Stomach (tissue), 4 donors: ENCODE measurements around the gene NOBOX.

Experiments used
- EP300 ChIP-seq: sonication (generic); formaldehyde crosslinking; IDR thresholded peaks from one replicate; pipeline ENCODE4 v1.6.1; 2017; ENCODE audit warnings: antibody characterized with exemption
- POLR2A ChIP-seq, 4 donors: fragments of 450-650 bp; IDR thresholded peaks; one replicate each; pipeline ENCODE4 v1.6.1; 2016; ENCODE audit warnings: antibody characterized with exemption in 4 of 4, control low read depth in 2 of 4, mild to moderate bottlenecking in 1 of 4, moderate library complexity in 1 of 4
- TF ChIP-seq, protein P1 (sequence below), 7 experiments: fragments of 450-650 bp in 4 of 7; fragments of 200-600 bp in 3 of 7; sonication (generic) in 3 of 7; IDR thresholded peaks; one replicate each; pipeline ENCODE4 v1.5.1; 2016 to 2019; ENCODE audit warnings: antibody characterized with exemption in 7 of 7, control low read depth in 2 of 7, mild to moderate bottlenecking in 1 of 7

DNA sequence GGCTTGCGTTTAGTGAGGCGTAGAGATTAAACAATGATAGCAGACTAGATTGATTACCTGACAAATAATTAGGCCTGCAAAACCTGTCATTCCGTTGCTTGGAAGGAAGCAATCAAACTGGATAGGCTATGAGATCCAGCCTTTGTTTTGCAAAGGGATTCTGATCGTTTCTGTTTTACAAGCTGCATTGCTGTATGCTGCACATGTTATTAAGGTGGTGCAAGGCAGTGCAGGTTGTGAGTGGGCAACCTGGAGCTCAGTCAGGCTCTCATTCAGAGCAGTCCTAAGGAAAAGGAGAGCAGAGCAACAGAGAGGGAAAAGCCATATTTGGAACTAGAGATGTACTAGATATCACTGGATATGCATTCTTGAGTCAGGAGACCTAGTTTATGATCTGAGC, 6.9 kb upstream of the NOBOX start:
- TF ChIP-seq, protein P1, sequence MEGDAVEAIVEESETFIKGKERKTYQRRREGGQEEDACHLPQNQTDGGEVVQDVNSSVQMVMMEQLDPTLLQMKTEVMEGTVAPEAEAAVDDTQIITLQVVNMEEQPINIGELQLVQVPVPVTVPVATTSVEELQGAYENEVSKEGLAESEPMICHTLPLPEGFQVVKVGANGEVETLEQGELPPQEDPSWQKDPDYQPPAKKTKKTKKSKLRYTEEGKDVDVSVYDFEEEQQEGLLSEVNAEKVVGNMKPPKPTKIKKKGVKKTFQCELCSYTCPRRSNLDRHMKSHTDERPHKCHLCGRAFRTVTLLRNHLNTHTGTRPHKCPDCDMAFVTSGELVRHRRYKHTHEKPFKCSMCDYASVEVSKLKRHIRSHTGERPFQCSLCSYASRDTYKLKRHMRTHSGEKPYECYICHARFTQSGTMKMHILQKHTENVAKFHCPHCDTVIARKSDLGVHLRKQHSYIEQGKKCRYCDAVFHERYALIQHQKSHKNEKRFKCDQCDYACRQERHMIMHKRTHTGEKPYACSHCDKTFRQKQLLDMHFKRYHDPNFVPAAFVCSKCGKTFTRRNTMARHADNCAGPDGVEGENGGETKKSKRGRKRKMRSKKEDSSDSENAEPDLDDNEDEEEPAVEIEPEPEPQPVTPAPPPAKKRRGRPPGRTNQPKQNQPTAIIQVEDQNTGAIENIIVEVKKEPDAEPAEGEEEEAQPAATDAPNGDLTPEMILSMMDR (IDR thresholded peaks at IDR 0.05), result no peak
- no peak for TF ChIP-seq POLR2A (IDR thresholded peaks at IDR 0.05)
- no peak for TF ChIP-seq EP300
